ENCODE results near the gene SET. TPM values are rescaled to one million over a fixed set of nuclear protein-coding genes. Genes with fewer than 3 reads are reported as not detected.
"Not testable (repeated sequence)": the region's sequence is repeated elsewhere in the genome, so short reads cannot be mapped to it uniquely, and the experiment has no call there.

SET gene
- 329 and 459 TPM in 2 replicates for total RNA-seq (2012; rRNA removed)

DNA sequence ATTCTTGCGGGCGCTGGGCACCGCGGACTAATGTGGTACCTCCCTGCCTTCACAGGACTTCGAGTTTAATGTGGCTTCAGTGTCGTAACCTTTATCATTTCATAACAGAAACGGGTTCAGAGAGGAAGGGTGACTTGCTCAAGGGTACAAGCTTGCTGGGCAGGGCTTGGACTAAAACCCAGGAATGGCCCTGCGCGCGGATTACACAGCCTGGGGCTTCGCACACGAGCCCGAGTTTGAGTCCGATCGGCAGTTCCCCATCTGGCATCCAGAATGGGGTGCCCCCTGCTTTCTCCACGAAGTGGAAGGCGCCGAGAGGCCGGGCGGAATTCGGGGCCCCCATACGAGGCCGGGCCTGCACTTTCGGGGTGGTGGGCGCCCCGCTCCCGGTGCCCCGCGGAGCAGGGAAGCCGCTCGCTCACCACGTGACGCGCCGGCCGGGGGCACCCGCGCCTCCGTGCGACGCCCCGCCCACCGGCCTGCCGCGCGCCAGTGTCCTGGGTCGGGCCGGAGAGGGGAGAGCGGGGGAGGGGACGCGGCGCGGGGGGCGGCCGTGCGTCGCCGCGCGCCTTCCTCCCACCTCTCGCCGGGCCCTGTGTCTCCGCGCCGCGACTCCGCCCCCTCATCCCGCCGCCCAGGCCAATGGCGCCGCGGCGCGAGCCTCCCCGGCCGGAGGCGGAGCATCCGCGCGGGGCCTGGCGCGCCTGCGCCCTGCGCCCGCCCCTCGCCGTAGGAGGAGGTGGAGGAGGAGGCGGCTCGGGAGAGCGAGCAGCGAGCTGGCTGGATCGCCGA, at the start of gene SET:
TSS of gene SET (plus strand) at position 722 of the 792 bp plus-strand sequence. CDS start 361 bp downstream, outside the sequence.
- Histone ChIP-seq H3K9ac (ENCODE audit: low read depth, low read length) (peak within 1 kb of the TSS; percentile 88), H3K4me2 (ENCODE audit: low read length) (peak within 1 kb of the TSS; percentile 98), H3K4me1 (ENCODE audit: control insufficient read depth, insufficient read depth, low read length) (peaks cover 17% of the 10 kb centered on the region), H3K27me3 (ENCODE audit: control insufficient read depth, insufficient read depth, low read length) (no peaks in the 10 kb centered on the region), H3K36me3 (ENCODE audit: insufficient read depth, low read length) (peaks cover 27% of the 10 kb centered on the region), H3K4me3 (ENCODE audit: low read length) (peak within 1 kb of the TSS; percentile 90), H3K9me3 (replicated peaks; ENCODE audit: low read length) (no peaks in the 10 kb centered on the region)

DNA sequence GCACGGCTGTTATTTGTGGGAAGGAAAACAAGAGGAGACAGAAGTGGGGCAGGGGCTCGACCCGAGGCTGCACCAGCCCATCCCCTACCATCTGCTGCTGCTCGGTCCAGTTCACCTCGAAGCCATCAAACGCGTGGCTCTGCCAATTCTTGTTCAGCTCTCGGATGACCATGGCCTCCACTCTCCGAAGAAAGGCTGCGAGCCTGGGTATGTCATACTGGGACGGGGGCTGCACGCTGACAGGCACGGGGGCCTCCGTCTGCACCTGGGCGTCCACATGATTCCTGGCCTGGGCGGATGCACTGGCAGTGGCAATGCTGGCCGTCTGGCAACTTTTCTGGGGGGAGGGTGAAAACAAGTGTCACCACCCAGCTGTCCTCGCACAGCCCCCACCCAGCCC, 48.4 kb upstream of the SET start:
- Histone ChIP-seq H3K9me3 (replicated peaks; ENCODE audit: low read length) (no peaks in the 10 kb centered on the region), H3K36me3 (ENCODE audit: insufficient read depth, low read length) (peaks cover 6% of the 10 kb centered on the region), H3K4me3 (ENCODE audit: low read length) (no peak overlapping the region), H3K4me1 (ENCODE audit: control insufficient read depth, insufficient read depth, low read length) (peaks cover 32% of the 10 kb centered on the region), H3K9ac (ENCODE audit: low read depth, low read length) (no peak overlapping the region), H3K27me3 (ENCODE audit: control insufficient read depth, insufficient read depth, low read length) (no peaks in the 10 kb centered on the region), H3K4me2 (ENCODE audit: low read length) (no peak overlapping the region)

DNA sequence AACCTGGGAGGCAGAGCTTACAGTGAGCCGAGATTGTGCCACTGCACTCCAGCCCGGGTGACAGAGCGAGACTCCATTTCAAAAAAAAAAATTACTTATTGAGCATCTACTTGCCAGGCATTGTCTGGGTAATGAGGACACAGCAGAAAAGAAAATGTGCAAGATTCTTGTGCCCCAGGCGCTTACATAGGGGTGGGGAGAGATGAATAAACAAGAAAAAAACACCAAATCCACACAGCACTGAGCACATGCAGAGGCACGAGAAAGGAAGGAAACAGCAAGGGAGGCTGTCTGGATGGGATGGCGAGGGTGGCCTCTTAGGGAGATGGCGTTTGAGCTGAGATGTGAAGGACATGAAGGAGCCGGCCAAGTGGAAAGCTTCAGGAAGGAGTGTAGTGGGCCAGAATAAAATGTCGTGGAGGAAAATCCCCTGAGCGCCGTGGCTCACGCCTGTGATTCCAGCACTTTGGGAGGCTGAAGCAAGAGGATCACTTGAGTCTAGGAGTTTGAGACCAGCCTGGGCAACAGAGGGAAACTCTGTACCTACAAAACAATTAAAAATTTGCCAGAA, 46.3 kb upstream of the SET start:
- Histone ChIP-seq H3K9ac (ENCODE audit: low read depth, low read length) (no peak overlapping the region), H3K4me3 (ENCODE audit: low read length) (no peak overlapping the region), H3K36me3 (ENCODE audit: insufficient read depth, low read length) (no peaks in the 10 kb centered on the region), H3K4me1 (ENCODE audit: control insufficient read depth, insufficient read depth, low read length) (peaks cover 10% of the 10 kb centered on the region), H3K4me2 (ENCODE audit: low read length) (no peak overlapping the region), H3K27me3 (ENCODE audit: control insufficient read depth, insufficient read depth, low read length) (no peaks in the 10 kb centered on the region), H3K9me3 (replicated peaks; ENCODE audit: low read length) (no peaks in the 10 kb centered on the region)

GRCh38 chr9:128643519-128644300, 45.3 kb upstream of the SET start:
- no peaks in the 10 kb centered on the region for H3K27me3 ChIP-seq (ENCODE audit: control insufficient read depth, insufficient read depth, low read length)
- no peaks in the 10 kb centered on the region for H3K9me3 ChIP-seq (replicated peaks; ENCODE audit: low read length)
- no peaks in the 10 kb centered on the region for H3K36me3 ChIP-seq (ENCODE audit: insufficient read depth, low read length)
- H3K4me1 ChIP-seq (ENCODE audit: control insufficient read depth, insufficient read depth, low read length) = peaks cover 8% of the 10 kb centered on the region
- no peak overlapping the region for H3K9ac ChIP-seq (ENCODE audit: low read depth, low read length)
- no peak overlapping the region for H3K4me3 ChIP-seq (ENCODE audit: low read length)
- no peak overlapping the region for H3K4me2 ChIP-seq (ENCODE audit: low read length)

GRCh38 chr9:128648206-128648605, 40.8 kb upstream of the SET start:
- not testable (repeated sequence) for H3K4me3 ChIP-seq (ENCODE audit: low read length); H3K4me2 ChIP-seq (ENCODE audit: low read length); H3K4me1 ChIP-seq (ENCODE audit: control insufficient read depth, insufficient read depth, low read length); H3K9ac ChIP-seq (ENCODE audit: low read depth, low read length); H3K36me3 ChIP-seq (ENCODE audit: insufficient read depth, low read length); H3K9me3 ChIP-seq (replicated peaks; ENCODE audit: low read length); H3K27me3 ChIP-seq (ENCODE audit: control insufficient read depth, insufficient read depth, low read length)

GRCh38 chr9:128651798-128652197, 37.2 kb upstream of the SET start:
- H3K4me1 ChIP-seq (ENCODE audit: control insufficient read depth, insufficient read depth, low read length) = peaks cover 1% of the 10 kb centered on the region
- H3K4me2 ChIP-seq (ENCODE audit: low read length) = no peak overlapping the region
- H3K9me3 ChIP-seq (replicated peaks; ENCODE audit: low read length) = no peaks in the 10 kb centered on the region
- no peak overlapping the region for H3K4me3 ChIP-seq (ENCODE audit: low read length)
- no peak overlapping the region for H3K9ac ChIP-seq (ENCODE audit: low read depth, low read length)
- H3K36me3 ChIP-seq (ENCODE audit: insufficient read depth, low read length) = no peaks in the 10 kb centered on the region
- H3K27me3 ChIP-seq (ENCODE audit: control insufficient read depth, insufficient read depth, low read length) = no peaks in the 10 kb centered on the region

DNA sequence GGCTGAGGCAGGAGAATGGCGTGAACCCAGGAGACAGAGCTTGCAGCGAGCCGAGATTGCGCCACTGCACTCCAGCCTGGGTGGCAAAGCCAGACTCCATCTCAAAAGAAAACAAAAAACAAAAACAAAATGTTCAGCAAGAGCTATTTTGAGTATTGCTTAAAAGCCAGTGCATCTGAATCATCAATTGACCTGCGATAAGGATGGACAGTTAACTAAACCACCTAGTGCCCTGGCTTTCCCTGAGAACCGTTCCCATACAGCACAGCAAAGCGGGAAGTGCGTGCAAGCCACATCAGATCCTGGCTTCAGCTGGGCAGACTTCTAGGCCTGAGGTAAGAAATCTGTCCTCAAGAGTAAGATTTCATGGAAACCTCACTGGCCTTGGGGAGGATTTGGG, 35.1 kb upstream of the SET start:
- peaks cover 6% of the 10 kb centered on the region for H3K4me1 ChIP-seq (ENCODE audit: control insufficient read depth, insufficient read depth, low read length)
- H3K4me3 ChIP-seq (ENCODE audit: low read length) = no peak overlapping the region
- no peaks in the 10 kb centered on the region for H3K9me3 ChIP-seq (replicated peaks; ENCODE audit: low read length)
- H3K36me3 ChIP-seq (ENCODE audit: insufficient read depth, low read length) = no peaks in the 10 kb centered on the region
- H3K4me2 ChIP-seq (ENCODE audit: low read length) = no peak overlapping the region
- H3K9ac ChIP-seq (ENCODE audit: low read depth, low read length) = no peak overlapping the region
- H3K27me3 ChIP-seq (ENCODE audit: control insufficient read depth, insufficient read depth, low read length) = no peaks in the 10 kb centered on the region

- H3K9ac ChIP-seq (ENCODE audit: low read depth, low read length) = no peak overlapping the region
- H3K9me3 ChIP-seq (replicated peaks; ENCODE audit: low read length) = no peaks in the 10 kb centered on the region
- H3K4me3 ChIP-seq (ENCODE audit: low read length) = no peak overlapping the region
- H3K27me3 ChIP-seq (ENCODE audit: control insufficient read depth, insufficient read depth, low read length) = no peaks in the 10 kb centered on the region
- H3K4me2 ChIP-seq (ENCODE audit: low read length) = no peak overlapping the region
- peaks cover 6% of the 10 kb centered on the region for H3K4me1 ChIP-seq (ENCODE audit: control insufficient read depth, insufficient read depth, low read length)
- H3K36me3 ChIP-seq (ENCODE audit: insufficient read depth, low read length) = no peaks in the 10 kb centered on the region
Measured at GRCh38 chr9:128654481-128654880, 34.5 kb upstream of the SET start.

DNA sequence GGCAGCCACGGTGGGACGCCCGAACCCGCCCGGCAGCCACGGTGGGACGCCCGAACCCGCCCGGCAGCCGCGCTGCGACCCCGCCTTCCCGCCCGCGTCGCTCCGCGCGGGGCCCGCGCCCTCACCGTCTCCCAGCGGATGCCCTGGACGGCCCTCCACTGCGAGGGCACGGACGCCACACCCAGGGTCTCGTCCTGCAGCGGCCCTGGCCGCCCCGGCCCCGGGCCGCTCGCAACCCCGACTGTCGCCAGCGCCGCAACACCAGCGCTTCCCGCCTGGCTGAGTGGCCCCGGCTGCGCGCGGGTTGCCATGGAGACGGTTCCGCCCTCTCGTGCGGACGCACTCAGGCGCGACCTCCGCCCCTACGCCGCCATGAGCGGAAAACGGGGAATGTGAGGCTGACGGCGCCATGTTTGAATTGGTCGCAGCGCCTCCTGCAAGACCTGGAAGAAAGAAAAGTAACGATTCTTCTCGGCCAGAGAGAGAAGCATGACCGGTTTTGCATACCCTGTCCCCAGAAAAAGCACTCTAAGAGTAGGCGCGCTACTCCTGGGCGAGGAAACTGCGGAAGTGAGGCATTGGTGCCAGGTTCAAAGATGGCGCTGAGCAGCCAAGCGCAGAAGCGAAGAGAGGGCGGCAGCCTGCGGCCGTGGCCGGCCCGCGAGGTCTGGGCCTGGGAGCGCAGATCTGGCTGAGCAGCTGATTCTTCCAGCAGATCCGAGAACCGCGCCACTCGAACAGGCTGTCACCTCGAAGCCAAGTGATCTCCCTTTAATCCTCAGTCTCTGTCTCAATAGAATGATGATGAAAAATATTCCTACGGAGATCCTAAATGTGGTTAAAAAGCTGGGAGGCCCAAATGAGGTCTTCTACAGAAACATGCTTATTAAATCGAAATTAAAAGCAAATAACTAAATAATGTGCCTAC, 32.3 kb upstream of the SET start, which contains the start of gene DYNC2I2:
TSS of gene DYNC2I2 (minus strand) at position 432 of the 928 bp plus-strand sequence. CDS start at position 311, 121 bp downstream.
- peak within 1 kb of the TSS; percentile 94 for H3K4me2 ChIP-seq (ENCODE audit: low read length)
- H3K4me3 ChIP-seq (ENCODE audit: low read length) = peak within 1 kb of the TSS; percentile 93
- no peaks in the 10 kb centered on the region for H3K9me3 ChIP-seq (replicated peaks; ENCODE audit: low read length)
- H3K36me3 ChIP-seq (ENCODE audit: insufficient read depth, low read length) = no peaks in the 10 kb centered on the region
- peaks cover 6% of the 10 kb centered on the region for H3K4me1 ChIP-seq (ENCODE audit: control insufficient read depth, insufficient read depth, low read length)
- no peaks in the 10 kb centered on the region for H3K27me3 ChIP-seq (ENCODE audit: control insufficient read depth, insufficient read depth, low read length)
- H3K9ac ChIP-seq (ENCODE audit: low read depth, low read length) = peak within 1 kb of the TSS; percentile 93

DNA sequence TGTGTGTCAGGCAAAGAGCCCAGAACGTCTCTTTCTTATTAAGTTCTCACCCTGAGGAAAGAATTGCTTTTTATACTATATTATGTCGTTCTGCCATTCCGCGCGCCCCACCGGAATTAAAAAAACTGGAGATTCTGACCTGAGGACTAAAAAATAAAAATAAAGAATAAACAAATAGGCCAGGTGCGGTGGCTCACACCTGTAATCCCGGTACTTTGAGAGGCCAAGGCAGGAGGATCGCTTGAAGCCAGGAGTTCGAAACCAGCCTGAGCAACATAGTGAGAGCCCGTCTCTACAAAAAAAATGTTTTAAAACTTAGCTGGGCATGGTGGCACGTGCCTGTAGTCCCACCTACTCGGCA, 31.7 kb upstream of the SET start:
- Histone ChIP-seq H3K27me3 (ENCODE audit: control insufficient read depth, insufficient read depth, low read length) (no peaks in the 10 kb centered on the region), H3K4me1 (ENCODE audit: control insufficient read depth, insufficient read depth, low read length) (peaks cover 6% of the 10 kb centered on the region), H3K4me2 (ENCODE audit: low read length) (peak overlapping the region; percentile 94), H3K9ac (ENCODE audit: low read depth, low read length) (peak overlapping the region; percentile 93), H3K9me3 (replicated peaks; ENCODE audit: low read length) (no peaks in the 10 kb centered on the region), H3K36me3 (ENCODE audit: insufficient read depth, low read length) (no peaks in the 10 kb centered on the region), H3K4me3 (ENCODE audit: low read length) (no peak overlapping the region)

- Histone ChIP-seq H3K36me3 (ENCODE audit: insufficient read depth, low read length) (no peaks in the 10 kb centered on the region), H3K4me3 (ENCODE audit: low read length) (no peak overlapping the region), H3K4me2 (ENCODE audit: low read length) (no peak overlapping the region), H3K9me3 (replicated peaks; ENCODE audit: low read length) (no peaks in the 10 kb centered on the region), H3K9ac (ENCODE audit: low read depth, low read length) (no peak overlapping the region), H3K27me3 (ENCODE audit: control insufficient read depth, insufficient read depth, low read length) (no peaks in the 10 kb centered on the region), H3K4me1 (ENCODE audit: control insufficient read depth, insufficient read depth, low read length) (peaks cover 6% of the 10 kb centered on the region)
Measured at GRCh38 chr9:128657796-128658195, 31.2 kb upstream of the SET start.
